Testis (tissue), 2 donors: ENCODE measurements around the gene CASP14.

Experiments used
- CTCF ChIP-seq, 3 experiments: fragments of 450-650 bp in 2 of 3; fragments of 200-600 bp in 1 of 3; sonication (generic) in 1 of 3; IDR thresholded peaks; one replicate each; pipeline ENCODE4 v1.5.1; 2016 to 2019; ENCODE audit warnings: antibody characterized with exemption in 3 of 3, mild to moderate bottlenecking in 2 of 3, moderate library complexity in 1 of 3
- POLR2A ChIP-seq: fragments of 450-650 bp; IDR thresholded peaks from one replicate; pipeline ENCODE4 v1.6.1; 2017; ENCODE audit warnings: antibody characterized with exemption, mild to moderate bottlenecking, moderate library complexity

- TF ChIP-seq POLR2A (no peak), CTCF (IDR thresholded peaks at IDR 0.05) (no peak)
Measured at GRCh38 chr19:15081911-15082310, 32.6 kb downstream of the CASP14 start, which contains the start of gene OR1I1.
